NCI-H446 (cell line): ENCODE results near the gene ZNF654.
"Not testable (repeated sequence)": the region's sequence is repeated elsewhere in the genome, so short reads cannot be mapped to it uniquely, and the experiment has no call there.

ENCODE experiments used
- DNase-seq, 2 experiments: peaks; one replicate each; lab custom pipeline; 2025; lab: John Stamatoyannopoulos, UW

Gene ZNF654

GRCh38 chr3:88061746-88062145 lies 2.7 kb downstream of the ZNF654 start:
- DNase-seq, result no peak

GRCh38 chr3:88075072-88075471 lies 16.0 kb downstream of the ZNF654 start:
- no peak for DNase-seq

- DNase-seq, result no peak
Observed at GRCh38 chr3:88075497-88075896, 16.4 kb downstream of the ZNF654 start.

GRCh38 chr3:88076712-88077111 lies 17.7 kb downstream of the ZNF654 start:
- DNase-seq, result no peak

GRCh38 chr3:88078932-88079331 lies 19.9 kb downstream of the ZNF654 start:
- DNase-seq, result no peak

- DNase-seq, result no peak
Observed at GRCh38 chr3:88082854-88083253, 23.8 kb downstream of the ZNF654 start.

- DNase-seq, result no peak
Observed at GRCh38 chr3:88084097-88084501, 25.0 kb downstream of the ZNF654 start.

GRCh38 chr3:88090681-88091080 lies 31.6 kb downstream of the ZNF654 start:
- no peak for DNase-seq

- no peak for DNase-seq
Observed at GRCh38 chr3:88092270-88092669, 33.2 kb downstream of the ZNF654 start.

- DNase-seq, result no peak
Observed at GRCh38 chr3:88093266-88093665, 34.2 kb downstream of the ZNF654 start.

GRCh38 chr3:88101142-88101541 lies 42.1 kb downstream of the ZNF654 start:
- DNase-seq, result no peak

- no peak for DNase-seq
Observed at GRCh38 chr3:88105325-88105724, 46.3 kb downstream of the ZNF654 start.

- DNase-seq, result no peak
Observed at GRCh38 chr3:88112289-88112688, 53.2 kb downstream of the ZNF654 start.

GRCh38 chr3:88113311-88114162 lies 54.5 kb downstream of the ZNF654 start:
- peak; percentile 9 to 67 for DNase-seq

- DNase-seq, result no peak
Observed at GRCh38 chr3:88114878-88115549, 56.0 kb downstream of the ZNF654 start.

- no peak for DNase-seq
Observed at GRCh38 chr3:88117683-88118082, 58.6 kb downstream of the ZNF654 start.

GRCh38 chr3:88118603-88119002 lies 59.5 kb downstream of the ZNF654 start:
- DNase-seq, result not testable (repeated sequence)

GRCh38 chr3:88123526-88123925 lies 64.5 kb downstream of the ZNF654 start:
- no peak for DNase-seq

GRCh38 chr3:88131695-88132094 lies 72.6 kb downstream of the ZNF654 start:
- no peak for DNase-seq

GRCh38 chr3:88132894-88133293 lies 73.8 kb downstream of the ZNF654 start:
- no peak for DNase-seq

- DNase-seq, result no peak
Observed at GRCh38 chr3:88133711-88134263, 74.7 kb downstream of the ZNF654 start.

GRCh38 chr3:88137836-88138235 lies 78.8 kb downstream of the ZNF654 start:
- DNase-seq, result no peak

GRCh38 chr3:88141458-88142083 lies 82.5 kb downstream of the ZNF654 start:
- no peak for DNase-seq
